Tongue (tissue), 2 donors: ENCODE measurements around the gene EIF4EBP2. TPM values are rescaled to one million over a fixed set of nuclear protein-coding genes. Genes with fewer than 3 reads are reported as not detected.
A peak's percentile ranks its signal among the peaks of the same experiment; 100 is the strongest.

Experiments
- DNase-seq: peaks from one replicate; pipeline ENCODE4 v3.0.0-alpha.2; 2015
- total RNA-seq: library from RNA; depleted of rRNA; stranded (reverse); fragments of >200 nt; gene quantifications from one replicate; pipeline ENCODE4 v1.2.3, GENCODE V29; 2014

The EIF4EBP2 gene
- total RNA-seq, 1 donor from 2014 or later: 59.7 TPM

DNA sequence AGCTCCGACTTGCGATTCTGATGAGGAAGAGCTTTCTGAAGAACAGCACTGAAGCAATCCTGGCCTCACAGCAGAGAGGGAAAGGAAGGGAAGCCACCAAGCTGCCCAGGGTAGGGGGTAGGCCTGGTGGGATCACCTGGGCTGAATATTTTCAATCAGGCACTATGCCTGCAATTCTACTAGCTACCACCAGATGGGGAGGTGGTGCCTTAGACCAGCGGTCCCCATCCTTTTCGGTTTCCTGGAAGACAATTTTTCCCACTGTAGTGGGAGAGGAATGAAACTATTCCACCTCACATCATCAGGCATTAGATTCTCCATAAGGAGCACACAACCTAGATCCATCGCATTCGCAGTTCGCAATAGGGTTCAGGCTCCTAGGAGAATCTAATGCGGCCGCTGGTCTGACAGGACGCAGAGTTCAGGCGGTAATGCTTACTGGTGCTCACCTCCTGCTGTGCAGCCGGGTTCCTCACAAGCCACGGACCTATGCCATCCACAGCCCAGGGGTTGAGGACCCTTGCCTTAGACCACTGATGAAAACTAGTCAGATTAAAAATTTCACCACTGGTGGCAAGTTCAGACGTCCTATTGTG, 24.3 kb upstream of the EIF4EBP2 start:
- no peak for DNase-seq

DNA sequence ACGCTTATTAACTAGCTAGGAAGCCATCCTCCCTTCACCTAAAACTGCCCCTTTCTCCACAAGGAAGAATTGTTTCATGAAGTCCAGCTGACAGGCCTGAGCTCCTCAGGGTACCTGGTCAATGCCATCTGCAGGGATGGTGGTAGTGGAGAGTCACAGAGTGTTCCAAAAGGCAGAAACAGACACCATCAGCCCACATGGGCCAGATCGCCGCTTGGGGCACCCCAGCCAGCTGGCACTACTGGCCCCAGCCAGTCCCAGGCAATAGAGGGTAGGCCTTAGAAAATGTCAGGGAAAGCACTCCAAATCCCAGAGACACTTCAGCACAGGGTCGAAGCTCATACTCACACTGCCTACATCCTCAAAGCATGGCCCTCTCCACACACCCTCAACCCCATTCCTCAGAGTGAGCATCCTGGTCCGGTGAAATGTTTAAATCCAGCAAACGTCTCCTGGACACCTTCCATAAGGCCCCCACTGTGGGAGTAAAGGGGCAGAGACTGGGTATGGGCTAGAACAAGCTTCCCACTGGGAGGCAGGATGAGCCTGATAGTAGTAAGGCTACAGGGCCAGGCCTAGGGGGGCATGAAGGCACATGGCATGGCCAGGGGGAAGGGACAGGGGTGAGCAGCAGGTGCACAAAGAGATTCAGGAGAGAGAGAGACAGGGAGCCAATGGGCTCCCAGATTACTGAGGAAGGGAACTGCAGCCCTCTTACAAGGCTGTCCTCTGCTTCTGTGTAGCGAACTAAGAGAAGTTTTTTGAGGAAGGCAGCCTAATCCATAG, 23.4 kb upstream of the EIF4EBP2 start:
- DNase-seq: no peak

DNA sequence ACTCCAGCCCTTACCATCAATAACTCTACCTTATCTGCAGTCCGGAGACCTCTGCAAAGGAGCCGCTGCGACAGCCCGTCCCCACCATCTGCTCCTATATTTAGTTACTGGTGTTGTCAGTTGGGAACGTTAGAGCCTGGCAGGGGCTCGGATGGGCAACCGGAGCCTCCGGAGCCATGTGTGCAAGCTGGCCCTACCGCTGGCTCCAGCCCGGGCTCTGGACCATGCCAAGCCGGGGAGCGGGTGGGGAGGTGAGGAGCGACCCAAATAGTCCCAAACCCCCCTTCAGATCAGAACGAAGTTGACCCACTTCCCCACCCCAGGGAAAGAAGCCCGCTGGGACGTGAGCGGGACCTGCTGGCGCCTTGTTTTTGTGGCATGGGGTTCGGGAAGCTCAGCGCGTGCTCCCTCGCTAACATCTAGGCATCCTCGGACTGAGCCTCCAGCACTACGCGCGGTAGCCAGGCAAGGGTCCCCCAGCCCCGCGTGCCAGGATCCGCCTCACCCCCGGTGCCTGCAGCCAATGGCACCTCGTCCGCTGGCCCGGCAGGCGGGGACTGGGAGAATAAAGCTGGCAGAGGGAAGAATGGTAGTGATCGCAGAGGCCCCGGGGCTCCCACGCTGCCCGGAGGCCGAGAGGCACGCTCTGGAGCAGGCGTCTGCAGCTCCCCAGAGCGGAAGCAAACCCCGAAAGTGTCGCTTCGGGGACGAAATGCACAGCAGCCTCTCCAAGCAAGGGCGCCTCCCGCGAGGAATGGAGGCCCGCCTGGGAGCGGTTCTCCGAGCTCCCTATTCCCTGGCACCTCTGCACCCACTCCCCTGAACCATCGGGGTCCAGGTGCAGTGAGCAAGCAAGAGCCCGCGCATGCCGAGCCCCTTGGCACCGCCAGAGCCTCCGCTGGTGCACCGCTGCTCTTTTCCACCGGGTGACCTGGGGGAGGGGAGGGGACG, 22.2 kb upstream of the EIF4EBP2 start:
- DNase-seq: peak; percentile 77

DNA sequence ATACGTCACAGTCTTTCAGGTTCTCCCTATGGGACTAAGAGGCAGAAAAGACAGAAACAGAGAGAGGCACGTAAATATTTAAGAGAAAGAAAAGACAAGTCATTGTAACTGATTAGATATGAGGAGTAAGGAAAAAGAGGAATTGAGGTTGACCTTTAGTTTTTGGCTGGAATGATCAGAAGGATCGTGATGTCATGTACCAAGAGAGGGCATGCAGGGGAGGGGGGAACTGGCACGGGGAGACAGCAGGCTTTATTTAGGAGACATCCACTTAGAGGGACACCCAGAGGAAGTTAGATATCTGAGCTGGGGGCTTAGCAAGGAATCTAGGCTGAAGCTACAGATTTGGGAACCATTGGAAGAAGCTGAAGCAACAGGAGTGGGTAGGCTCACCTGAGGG, 12.3 kb upstream of the EIF4EBP2 start:
- no peak for DNase-seq

DNA sequence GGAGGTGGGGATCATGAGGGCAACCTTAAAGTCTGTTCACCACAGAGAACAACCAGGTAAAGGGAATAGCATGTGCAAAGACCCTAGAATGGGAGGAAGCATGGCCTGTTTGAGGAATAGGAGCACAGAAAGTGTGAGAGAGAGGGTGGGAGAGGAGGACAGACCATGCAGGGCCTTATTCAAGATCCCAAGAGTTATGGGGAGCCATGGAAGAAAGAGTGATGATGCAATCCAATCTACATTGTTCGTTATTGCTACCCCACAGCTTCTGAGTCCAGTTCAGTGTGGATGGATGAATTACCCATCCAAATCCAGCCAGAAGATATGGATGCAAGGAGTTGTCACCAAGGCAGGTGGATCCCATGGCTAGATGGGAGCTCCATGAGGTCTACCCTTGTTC, 7.8 kb upstream of the EIF4EBP2 start:
- no peak for DNase-seq

DNA sequence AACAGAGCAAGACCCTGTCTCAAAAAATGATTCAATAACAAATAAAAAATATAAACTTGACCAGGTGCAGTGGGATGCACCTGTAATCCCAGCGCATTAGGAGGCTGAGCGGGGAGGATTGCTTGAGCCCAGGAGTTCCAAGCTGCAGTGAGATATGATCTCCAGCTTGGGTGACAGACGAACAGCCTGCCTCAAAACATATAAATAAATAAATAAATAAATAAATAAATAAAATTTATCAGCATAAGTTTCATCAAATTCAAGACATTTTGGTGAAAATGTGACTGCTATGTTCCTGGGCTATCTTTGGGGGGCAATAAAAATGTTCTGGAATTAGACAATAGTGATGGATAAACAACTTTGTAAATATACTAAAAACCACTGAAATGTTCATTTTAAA, 4.8 kb upstream of the EIF4EBP2 start:
- no peak for DNase-seq

DNA sequence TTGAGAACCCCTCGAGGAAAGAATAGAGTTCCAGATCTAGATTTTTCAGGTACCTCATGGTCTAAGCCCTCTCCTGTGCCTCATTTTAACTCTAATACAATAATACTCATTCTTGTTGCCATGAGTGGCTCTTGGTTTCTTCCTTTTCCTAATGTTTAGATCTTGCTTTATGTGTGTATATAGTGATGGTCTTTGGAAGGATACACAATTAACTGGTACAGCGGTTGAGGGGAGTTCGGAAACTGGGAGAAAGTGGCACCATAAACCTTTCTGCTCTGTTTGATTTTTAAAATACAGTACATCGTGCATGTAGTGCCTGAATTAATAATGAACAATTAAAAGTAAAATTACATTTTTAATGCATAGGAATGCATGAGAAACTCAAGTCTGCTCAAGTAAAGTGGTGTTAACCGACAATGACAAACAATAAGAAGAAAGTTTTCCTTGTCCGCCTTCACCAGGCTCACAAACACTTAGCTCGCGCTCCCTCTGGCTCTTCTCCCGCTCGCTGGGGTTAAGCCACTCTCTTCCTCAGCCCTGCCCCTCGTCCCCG, 386 bp upstream of the EIF4EBP2 start:
- no peak for DNase-seq

DNA sequence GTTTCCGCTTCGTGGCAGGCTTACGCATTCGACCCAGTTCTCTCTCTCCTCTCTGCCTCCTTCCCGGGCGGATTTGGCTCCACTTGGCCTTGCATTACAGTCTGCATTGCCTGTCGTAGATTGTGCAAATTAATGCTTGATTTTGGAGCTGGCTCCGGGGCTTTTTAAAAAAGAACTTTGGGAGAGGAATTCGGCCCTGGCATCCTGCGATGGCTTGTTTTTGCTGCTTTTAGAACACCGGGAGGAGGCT, 767 bp downstream of the EIF4EBP2 start:
- DNase-seq: peak; percentile 60

DNA sequence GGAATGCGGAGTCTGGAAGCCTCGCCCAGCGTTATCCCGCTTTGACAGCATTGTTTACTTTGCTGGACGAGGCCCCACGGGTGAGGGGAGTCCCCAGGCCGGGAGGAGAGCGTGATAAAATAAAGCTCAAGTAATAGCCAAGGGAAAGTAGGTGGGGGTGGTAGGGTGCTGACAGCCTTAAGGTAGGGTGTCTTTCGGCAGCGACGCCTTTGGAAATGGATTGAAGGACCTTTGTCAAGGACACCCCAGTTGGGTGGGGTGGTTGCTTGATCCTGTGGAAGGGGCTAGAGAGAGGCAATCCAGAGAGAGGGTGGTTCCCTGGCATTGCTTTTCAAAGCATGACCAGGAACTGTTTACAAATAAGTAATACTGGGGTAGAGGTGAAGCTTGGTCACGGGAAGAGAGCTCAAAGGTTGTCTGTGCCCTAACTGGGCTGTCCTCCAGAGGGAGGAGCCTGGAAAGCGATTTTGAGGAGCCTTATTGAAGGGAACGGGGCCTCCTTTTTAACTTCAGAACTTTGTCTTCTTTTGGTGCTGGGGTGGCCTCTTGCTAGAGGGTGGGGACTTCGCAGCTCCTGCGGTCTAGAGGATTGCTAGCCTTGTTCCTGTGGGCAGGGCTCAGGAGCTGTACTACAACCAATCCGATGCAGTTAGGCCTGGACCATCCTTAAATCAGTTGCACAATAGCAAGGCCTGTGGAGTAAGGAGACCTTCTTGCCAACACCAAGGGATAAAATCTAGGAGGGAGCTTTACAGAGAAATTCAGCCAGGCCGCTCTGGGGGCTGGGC, 1.3 kb downstream of the EIF4EBP2 start:
- peak; percentile 87 for DNase-seq

DNA sequence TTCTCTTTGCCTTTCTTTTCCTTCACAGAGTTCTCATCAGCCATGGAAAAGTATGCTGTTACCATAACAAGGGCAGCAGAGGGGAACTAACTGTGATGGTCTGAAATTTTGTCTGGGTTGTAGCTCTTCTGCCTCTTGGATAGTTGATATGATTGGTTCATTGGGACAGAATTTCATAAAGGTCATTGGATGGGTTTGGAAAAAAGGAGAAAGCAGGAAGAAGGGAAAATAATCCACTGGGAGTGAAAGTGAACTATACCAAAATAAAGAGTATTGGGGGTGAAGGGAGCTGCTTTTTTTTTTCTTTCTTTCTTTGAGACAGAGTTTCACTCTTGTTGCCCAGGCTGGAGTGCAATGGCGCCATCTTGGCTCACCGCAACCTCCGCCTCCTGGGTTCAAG, 5.8 kb downstream of the EIF4EBP2 start:
- no peak for DNase-seq

DNA sequence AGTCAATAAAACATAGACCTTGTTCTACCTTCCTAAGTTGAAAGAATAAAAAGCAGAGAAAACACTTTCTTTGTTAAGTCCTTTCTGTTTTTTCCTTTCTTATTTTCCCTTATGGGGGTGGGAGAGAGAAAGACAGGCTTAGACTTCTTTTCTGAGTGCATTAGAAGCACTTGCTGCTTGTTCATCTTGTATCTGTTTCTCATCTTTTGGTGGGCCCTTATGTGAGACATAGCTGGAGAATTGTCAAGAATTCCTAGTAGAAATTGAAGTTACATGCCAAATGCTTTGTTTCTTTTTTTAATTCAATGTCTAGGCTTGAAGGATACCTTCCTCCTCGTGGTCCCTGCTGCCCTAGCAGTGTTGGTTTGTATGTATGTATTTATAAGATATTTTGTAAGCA, 6.7 kb downstream of the EIF4EBP2 start:
- no peak for DNase-seq

DNA sequence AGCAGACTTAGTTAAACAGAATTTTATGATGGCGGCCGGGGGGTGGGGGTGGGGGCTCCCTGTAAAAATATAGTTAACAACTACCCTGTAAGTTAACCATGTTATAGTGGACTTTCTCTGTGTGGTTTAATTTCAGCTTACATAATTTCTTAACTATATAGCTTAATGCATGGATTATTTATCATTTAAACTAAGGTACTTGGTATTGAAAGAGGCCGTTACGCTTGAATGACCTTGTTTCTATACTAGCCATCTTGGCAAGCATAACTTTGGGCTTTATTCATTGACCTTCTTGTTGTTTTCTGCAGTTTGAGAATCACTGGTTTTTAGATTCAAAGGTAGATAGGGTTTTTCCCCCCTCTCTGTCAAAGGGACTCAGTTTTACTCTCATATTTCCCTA, 8.4 kb downstream of the EIF4EBP2 start:
- no peak for DNase-seq

DNA sequence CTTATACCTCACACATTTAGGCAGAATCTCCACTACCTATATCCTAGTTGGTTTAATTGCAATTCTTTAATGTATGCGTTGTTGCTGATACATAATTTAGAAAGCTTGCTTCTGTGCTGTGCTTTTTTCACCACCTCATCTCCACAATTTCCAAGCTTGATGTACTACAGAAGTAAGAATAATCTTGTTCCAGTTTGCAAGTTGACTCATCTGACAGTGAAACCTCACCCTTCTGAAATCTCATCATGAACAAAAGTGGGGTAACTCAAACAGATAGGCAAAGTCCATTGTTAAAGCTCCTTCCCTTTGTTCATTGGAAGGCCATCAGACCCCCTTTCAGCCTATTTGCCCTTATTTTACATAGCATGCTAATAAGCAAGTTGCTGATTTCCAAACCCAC, 13.6 kb downstream of the EIF4EBP2 start:
- no peak for DNase-seq

DNA sequence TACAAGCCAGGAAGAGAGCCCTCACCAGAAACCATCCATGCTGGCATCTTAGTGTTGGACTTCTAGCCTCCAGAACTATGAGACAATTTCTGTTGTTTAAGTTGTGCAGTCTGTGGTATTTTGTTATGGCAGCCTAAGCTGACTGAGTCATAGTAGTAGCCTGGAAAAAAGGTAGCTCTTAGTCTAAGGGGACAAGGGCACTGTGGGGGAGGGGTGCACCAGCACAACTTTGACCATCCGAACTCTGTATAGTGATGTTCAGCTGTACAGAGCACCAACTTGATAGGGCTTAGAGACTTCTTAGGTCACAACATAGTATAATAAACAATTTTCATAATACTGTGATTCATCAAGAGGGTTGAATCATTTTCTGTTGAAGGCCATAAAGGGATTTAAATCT, 14.3 kb downstream of the EIF4EBP2 start:
- DNase-seq: no peak

DNA sequence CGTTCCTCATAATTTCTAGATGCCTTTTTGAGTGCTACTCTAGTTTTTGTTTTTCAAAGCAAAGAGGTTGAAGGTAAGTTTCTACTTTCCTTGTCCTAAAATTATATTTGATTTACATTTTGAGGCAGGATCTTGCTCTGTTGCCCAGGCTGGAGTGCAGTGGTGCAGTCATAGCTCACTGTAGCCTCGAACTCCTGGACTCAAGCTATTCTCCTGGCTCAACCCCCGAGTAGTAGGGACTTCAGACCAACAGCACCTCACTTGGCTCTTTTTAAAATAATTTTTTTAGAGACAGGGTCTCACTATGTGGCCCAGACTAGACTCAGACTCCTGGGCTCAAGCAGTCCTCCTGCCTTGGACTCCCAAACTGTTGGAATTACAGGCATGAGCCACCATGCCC, 14.8 kb downstream of the EIF4EBP2 start:
- DNase-seq: no peak

DNA sequence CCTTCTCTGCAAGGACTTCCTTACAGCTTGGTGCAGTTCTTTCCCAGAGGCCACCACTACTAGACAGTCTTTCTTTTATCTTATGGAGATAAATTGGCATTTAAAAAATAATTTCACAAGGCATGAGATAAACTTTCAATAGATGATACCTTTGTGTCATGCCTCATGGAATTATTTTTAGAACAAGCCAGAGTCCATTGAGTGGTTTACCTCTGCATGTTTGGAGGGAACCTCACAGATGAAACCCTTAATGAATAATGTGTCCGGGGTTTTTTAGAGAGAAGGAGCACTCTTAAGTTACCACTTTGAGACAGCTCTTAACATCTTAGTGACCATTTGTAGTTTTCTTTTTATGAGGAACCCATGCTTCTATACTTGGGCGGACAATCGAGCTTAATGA, 20.4 kb downstream of the EIF4EBP2 start:
- no peak for DNase-seq

DNA sequence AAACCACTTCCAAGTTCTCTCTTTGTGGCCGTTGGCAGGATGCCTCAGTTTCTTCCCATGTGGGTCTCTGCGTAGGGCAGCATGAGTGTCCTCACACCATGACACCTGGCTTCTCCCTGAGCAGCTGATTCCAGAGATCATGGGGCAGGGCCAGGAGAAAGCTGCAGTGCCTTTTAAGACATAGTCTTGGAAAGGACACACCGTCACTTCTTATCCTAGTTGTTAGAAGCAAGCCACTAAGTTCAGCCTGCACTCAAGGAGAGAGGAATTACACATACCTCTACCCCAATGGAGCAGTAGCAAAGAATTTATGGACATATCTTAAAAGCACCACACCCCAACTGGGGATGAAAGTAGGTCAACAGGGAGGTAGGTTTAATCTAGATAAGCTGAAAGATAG, 21.2 kb downstream of the EIF4EBP2 start:
- no peak for DNase-seq

DNA sequence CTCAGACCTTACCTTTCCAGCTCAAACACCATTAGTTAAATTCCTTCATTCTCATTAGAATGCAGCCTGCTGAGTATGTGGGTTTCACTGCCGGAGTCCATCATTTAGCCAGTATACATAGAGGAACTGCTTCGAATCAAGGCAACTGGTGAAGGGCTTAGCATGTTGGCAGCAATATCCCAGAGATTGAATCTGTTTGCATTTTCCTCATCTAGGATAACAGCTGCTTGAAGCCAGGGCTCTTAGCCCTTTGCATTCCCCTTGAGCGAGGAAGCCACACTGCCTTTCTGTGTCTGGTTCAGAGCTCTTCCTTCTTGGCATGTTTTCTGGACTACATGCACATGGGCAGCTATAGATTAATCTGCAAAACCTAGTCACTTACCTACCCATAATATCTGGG, 22.9 kb downstream of the EIF4EBP2 start:
- peak; percentile 93 for DNase-seq

DNA sequence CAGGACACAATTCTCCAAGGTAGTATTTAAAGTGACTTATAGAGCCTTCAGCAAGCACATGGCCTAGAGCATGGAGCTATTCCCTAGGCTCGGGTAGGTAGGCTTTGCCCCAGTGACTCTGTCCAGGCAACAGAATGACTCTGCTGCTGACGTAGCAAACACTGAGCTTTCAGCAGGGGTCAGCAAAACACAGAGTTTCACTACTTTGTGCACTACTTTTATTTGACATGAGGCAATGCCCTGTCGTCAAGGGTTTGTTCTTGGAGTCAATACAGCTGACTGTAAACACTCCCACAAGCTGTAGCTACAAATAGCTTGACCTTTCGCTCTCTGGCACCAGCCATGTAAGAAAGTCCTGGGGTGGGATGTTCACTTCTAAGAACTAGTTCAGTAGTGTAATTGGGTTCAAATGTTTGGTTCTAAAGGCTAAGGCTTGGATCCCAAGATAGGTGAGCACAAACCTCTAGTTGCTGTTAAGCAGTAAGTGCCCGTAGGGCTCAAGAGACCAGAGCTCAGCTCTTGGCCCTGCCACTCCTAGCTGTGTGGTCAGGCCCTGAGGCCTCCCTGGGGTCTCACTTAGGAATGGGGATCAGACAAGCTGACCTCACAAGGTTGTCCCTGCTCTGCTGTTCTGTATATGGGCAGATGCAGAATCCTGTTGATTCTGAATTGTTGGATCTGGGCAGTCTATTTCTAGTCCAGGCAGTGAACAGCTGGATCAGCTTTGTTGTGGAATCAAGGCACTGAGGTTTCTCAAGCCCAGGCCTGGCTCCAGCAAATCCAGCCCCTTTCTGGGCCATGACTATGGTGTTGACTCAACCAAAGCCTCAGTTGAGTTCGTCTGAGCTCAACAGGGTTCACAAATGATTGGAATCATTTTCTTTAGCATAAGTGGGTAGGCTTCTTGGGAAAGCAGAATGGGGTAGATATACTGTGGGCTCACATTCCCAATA, 26.8 kb downstream of the EIF4EBP2 start:
- peak; percentile 76 for DNase-seq

DNA sequence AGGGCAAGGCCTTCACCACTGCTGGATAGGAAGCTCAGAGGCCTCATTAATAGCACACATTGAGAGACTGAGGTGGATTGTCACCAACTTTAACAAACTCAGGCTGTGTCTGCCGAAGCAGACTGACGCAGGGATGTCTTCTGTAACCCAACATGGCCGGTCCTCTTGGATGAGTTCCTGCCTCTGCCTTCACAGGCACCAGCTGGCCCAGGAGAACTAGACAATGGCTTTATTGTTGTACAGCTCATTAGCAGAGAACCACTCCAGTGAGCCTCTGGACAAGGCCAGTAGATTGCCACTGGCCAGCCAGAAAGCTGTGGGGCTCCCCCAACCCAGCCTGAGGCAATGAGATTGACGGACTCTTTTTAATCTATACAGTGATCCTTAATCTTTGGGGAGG, 28.2 kb downstream of the EIF4EBP2 start:
- DNase-seq: peak; percentile 72
